H1 (cell line): ENCODE results near the gene CALY. TPM values are rescaled to one million over a fixed set of nuclear protein-coding genes. Genes with fewer than 3 reads are reported as not detected.

Experiments used
- CTCF ChIA-PET: fragments of 300-600 bp; sonication (Branson Sonifier 250); formaldehyde crosslinking; loops from one replicate; lab custom pipeline; 2021; ENCODE audit not compliant: partially characterized antibody; lab: Charles Lee
- POLR2A ChIA-PET: fragments of 300-600 bp; sonication (Branson Sonifier 250); formaldehyde crosslinking; loops from one replicate; lab custom pipeline; 2021; ENCODE audit warnings: inconsistent platforms; ENCODE audit not compliant: partially characterized antibody; lab: Charles Lee
- DNase-seq, 2 experiments: peaks; one replicate each; pipeline versions ENCODE4 v3.0.0 to v3.0.0-alpha.2; 2010 to 2022; ENCODE audit warnings: low spot score in 2 of 2, low read depth in 1 of 2, mixed read lengths in 1 of 2
- FAIRE-seq: peaks from 2 replicates; lab custom pipeline; 2011; peaks lifted over from hg19 to GRCh38; lab: Jason Lieb, UNC
- H2AFZ ChIP-seq: 2 replicates; pipeline ENCODE4 v1.8.1; 2012; ENCODE audit warnings: low read length, inconsistent platforms
- H2AK5ac ChIP-seq: 2 replicates; pipeline ENCODE4 v1.6.1; 2013; ENCODE audit warnings: low read depth, low read length
- H2BK120ac ChIP-seq: replicated peaks from 2 replicates; pipeline ENCODE3; 2013; ENCODE audit warnings: low read depth, low read length, inconsistent platforms
- H2BK12ac ChIP-seq: 2 replicates; pipeline ENCODE4 v1.6.1; 2013; ENCODE audit warnings: low read depth, low read length
- H2BK15ac ChIP-seq: 2 replicates; pipeline ENCODE4 v1.6.1; 2013; ENCODE audit warnings: low read length
- H2BK20ac ChIP-seq: 2 replicates; pipeline ENCODE4 v1.6.1; 2013; ENCODE audit warnings: low read length
- H2BK5ac ChIP-seq: 2 replicates; pipeline ENCODE4 v1.6.1; 2013; ENCODE audit warnings: low read depth, low read length
- H3K14ac ChIP-seq: 2 replicates; pipeline ENCODE4 v1.6.1; 2013; ENCODE audit warnings: inconsistent platforms; ENCODE audit not compliant: insufficient read length
- H3K18ac ChIP-seq: 2 replicates; pipeline ENCODE4 v1.6.1; 2013; ENCODE audit warnings: low read length; ENCODE audit errors: extremely low read depth
- H3K23ac ChIP-seq: 2 replicates; pipeline ENCODE4 v1.6.1; 2013; ENCODE audit warnings: inconsistent platforms; ENCODE audit not compliant: insufficient read length
- H3K23me2 ChIP-seq: 2 replicates; pipeline ENCODE4 v1.6.1; 2013; ENCODE audit warnings: low read depth, low read length
- H3K27ac ChIP-seq: 2 replicates; pipeline ENCODE4 v1.6.1; 2011; ENCODE audit warnings: low read depth, low read length, inconsistent platforms
- H3K27me3 ChIP-seq, 4 experiments: replicated peaks in 1 of 4; 1 replicate in 1 of 4; 2 replicates in 3 of 4; pipeline versions ENCODE4 v1.6.1 to v1.8.1; 2011 to 2013; ENCODE audit warnings: low read length in 3 of 4, mild to moderate bottlenecking in 3 of 4, inconsistent platforms in 2 of 4, mixed read lengths in 2 of 4, moderate library complexity in 1 of 4; ENCODE audit not compliant: control insufficient read depth in 3 of 4, insufficient read depth in 3 of 4; ENCODE audit errors: extremely low read depth in 1 of 4
- H3K36me3 ChIP-seq, 4 experiments: 2 replicates each; pipeline versions ENCODE4 v1.6.1 to v1.8.1; 2011 to 2013; ENCODE audit warnings: mild to moderate bottlenecking in 4 of 4, low read length in 3 of 4, moderate library complexity in 2 of 4, control low read depth in 1 of 4, inconsistent platforms in 1 of 4; ENCODE audit not compliant: insufficient read depth in 4 of 4, control insufficient read depth in 2 of 4
- H3K4ac ChIP-seq: replicated peaks from 2 replicates; pipeline ENCODE3; 2013; ENCODE audit warnings: low read length, low read depth, mixed read lengths, inconsistent platforms; ENCODE audit not compliant: insufficient read length
- H3K4me1 ChIP-seq, 4 experiments: replicated peaks in 1 of 4; 1 replicate in 1 of 4; 2 replicates in 3 of 4; pipeline versions ENCODE4 v1.6.1 to v1.8.1; 2011 to 2013; ENCODE audit warnings: low read length in 3 of 4, inconsistent platforms in 2 of 4, mixed read lengths in 1 of 4; ENCODE audit not compliant: insufficient read depth in 4 of 4, control insufficient read depth in 3 of 4
- H3K4me2 ChIP-seq, 2 experiments: 2 replicates each; pipeline versions ENCODE4 v1.6.1 to v1.8.1; 2011 to 2013; ENCODE audit warnings: low read depth in 2 of 2, low read length in 2 of 2, control low read depth in 1 of 2, inconsistent platforms in 1 of 2, mild to moderate bottlenecking in 1 of 2; ENCODE audit not compliant: insufficient read depth in 1 of 2
- H3K4me3 ChIP-seq, 4 experiments: fragments of 200-600, 300-600 bp in 1 of 4; sonication (generic), shearing (Covaris generic), sonication (Bioruptor Twin) in 1 of 4; 2 replicates each; pipeline versions ENCODE4 v1.5.1 to v1.8.1; 2011 to 2016; ENCODE audit warnings: low read length in 4 of 4, low read depth in 3 of 4, control low read depth in 2 of 4, inconsistent platforms in 2 of 4, mild to moderate bottlenecking in 2 of 4, mixed read lengths in 1 of 4, moderate library complexity in 1 of 4; ENCODE audit not compliant: insufficient read depth in 2 of 4; ENCODE audit errors: extremely low read depth in 1 of 4
- H3K56ac ChIP-seq: replicated peaks from 2 replicates; pipeline ENCODE3; 2013; ENCODE audit warnings: low read depth, mild to moderate bottlenecking, mixed read lengths, low read length, inconsistent platforms; ENCODE audit not compliant: insufficient read length
- H3K79me1 ChIP-seq: 2 replicates; pipeline ENCODE4 v1.6.1; 2013; ENCODE audit warnings: low read depth, low read length, control low read depth
- H3K79me2 ChIP-seq, 2 experiments: 2 replicates each; pipeline versions ENCODE4 v1.6.1 to v1.8.1; 2012 to 2013; ENCODE audit warnings: low read length in 2 of 2, mild to moderate bottlenecking in 2 of 2, inconsistent platforms in 1 of 2; ENCODE audit not compliant: insufficient read depth in 2 of 2, control insufficient read depth in 1 of 2
- H3K9ac ChIP-seq, 4 experiments: replicated peaks in 1 of 4; 1 replicate in 1 of 4; 2 replicates in 3 of 4; pipeline versions ENCODE4 v1.6.1 to v1.8.1; 2011 to 2013; ENCODE audit warnings: low read depth in 3 of 4, low read length in 3 of 4, control low read depth in 2 of 4, mild to moderate bottlenecking in 2 of 4, moderate library complexity in 2 of 4, inconsistent platforms in 1 of 4; ENCODE audit errors: extremely low read depth in 1 of 4
- H3K9me3 ChIP-seq, 2 experiments: 2 replicates each; pipeline versions ENCODE4 v1.6.1 to v1.8.1; 2012 to 2013; ENCODE audit warnings: mild to moderate bottlenecking in 2 of 2, moderate library complexity in 2 of 2, control low read depth in 1 of 2, inconsistent platforms in 1 of 2, low read depth in 1 of 2, low read length in 1 of 2, mixed read lengths in 1 of 2; ENCODE audit not compliant: insufficient read depth in 2 of 2
- H4K20me1 ChIP-seq, 2 experiments: replicated peaks in 1 of 2; 2 replicates each; pipeline versions ENCODE3 to v1.8.1; 2011 to 2013; ENCODE audit warnings: inconsistent platforms in 2 of 2, low read length in 2 of 2, mild to moderate bottlenecking in 1 of 2; ENCODE audit not compliant: insufficient read depth in 2 of 2, control insufficient read depth in 1 of 2
- H4K5ac ChIP-seq: 2 replicates; pipeline ENCODE4 v1.6.1; 2013; ENCODE audit warnings: low read length, low read depth, mixed read lengths, inconsistent platforms; ENCODE audit not compliant: insufficient read length
- H4K8ac ChIP-seq: 2 replicates; pipeline ENCODE4 v1.8.0; 2013; ENCODE audit warnings: mild to moderate bottlenecking, moderate library complexity, low read length, inconsistent platforms; ENCODE audit not compliant: insufficient read depth; ENCODE audit errors: extremely low read depth
- H4K91ac ChIP-seq: replicated peaks from 2 replicates; pipeline ENCODE3; 2013; ENCODE audit warnings: low read length, mixed read lengths, inconsistent platforms; ENCODE audit not compliant: insufficient read length
- CHD1 ChIP-seq: IDR thresholded peaks from 2 replicates; pipeline ENCODE4 v1.6.1; 2012; ENCODE audit warnings: low read depth, low read length, improper control_type of control experiment
- CREB1 ChIP-seq: IDR thresholded peaks from 2 replicates; pipeline ENCODE4 v1.6.1; 2012; ENCODE audit warnings: inconsistent platforms
- EGR1 ChIP-seq: IDR thresholded peaks from 2 replicates; pipeline ENCODE4 v1.6.1; 2011; ENCODE audit warnings: low read depth, low read length, borderline replicate concordance
- EP300 ChIP-seq, 2 experiments: IDR thresholded peaks; 1 replicate in 1 of 2; 2 replicates in 1 of 2; pipeline ENCODE4 v1.6.1; 2011 to 2012; ENCODE audit warnings: low read depth in 2 of 2, low read length in 2 of 2, mild to moderate bottlenecking in 2 of 2, borderline replicate concordance in 1 of 2, inconsistent platforms in 1 of 2, moderate library complexity in 1 of 2
- EZH2 ChIP-seq: fragments of 200-600 bp; sonication (generic); IDR thresholded peaks from 2 replicates; pipeline ENCODE4 v1.7.1; 2012; ENCODE audit warnings: low read depth, mild to moderate bottlenecking, moderate library complexity, low read length, inconsistent platforms; ENCODE audit not compliant: severe bottlenecking
- RBBP5 ChIP-seq: IDR thresholded peaks from 2 replicates; pipeline ENCODE4 v1.7.1; 2012; ENCODE audit warnings: low read depth, mild to moderate bottlenecking, inconsistent platforms, low read length, moderate library complexity, borderline replicate concordance
- RNF2 ChIP-seq: fragments of 200-900, 300-1000 bp; sonication (generic); IDR thresholded peaks from 2 replicates; pipeline ENCODE4 v1.7.1; 2016; ENCODE audit warnings: borderline replicate concordance, low read depth, mild to moderate bottlenecking, antibody characterized with exemption, low read length; ENCODE audit not compliant: poor library complexity, severe bottlenecking; ENCODE audit errors: missing control alignments
- SUZ12 ChIP-seq: fragments of 200-600 bp; sonication (generic); IDR thresholded peaks from 2 replicates; pipeline ENCODE4 v1.6.1; 2012; ENCODE audit warnings: mild to moderate bottlenecking, inconsistent platforms, low read length, moderate library complexity, mixed read lengths
- TAF1 ChIP-seq: IDR thresholded peaks from 2 replicates; pipeline ENCODE4 v1.6.1; 2011; ENCODE audit warnings: mild to moderate bottlenecking, low read depth, low read length
- WGBS, 2 experiments: shearing (Covaris generic) in 1 of 2; methylation state at CpG; one replicate each; pipeline versions ENCODE4 v1.1.6 to v1.1.7; 2013 to 2015; ENCODE audit warnings: low lambda C conversion rate in 2 of 2, mixed read lengths in 2 of 2, inconsistent platforms in 1 of 2, low coverage in 1 of 2, missing lambda C conversion rate in 1 of 2; ENCODE audit not compliant: insufficient replicate concordance in 2 of 2, insufficient coverage in 1 of 2, insufficient read length in 1 of 2; ENCODE audit errors: extremely low coverage in 1 of 2, missing lambda C conversion rate in 1 of 2; 5-methylcytosine and 5-hydroxymethylcytosine counted together
- polyA plus RNA-seq, 7 experiments: library from polyadenylated mRNA; depleted of rRNA in 3 of 7; stranded (reverse) in 5 of 7; unstranded in 2 of 7; fragments of >200 nt in 5 of 7; fragments of 200-250 nt in 2 of 7; gene quantifications; 1 replicate in 5 of 7; 2 replicates in 1 of 7; 4 replicates in 1 of 7; pipeline versions ENCODE4 v1.2.1 to v1.2.3, GENCODE V29; 2011 to 2013; ENCODE audit warnings: missing spikeins in 2 of 7, mixed read lengths in 2 of 7
- total RNA-seq: library from RNA; stranded (reverse); fragmentation: NEBNext Ultra II Directional; extraction: Animal tissue kit (Norgen Biotek cat#: 25700); gene quantifications from 2 replicates; pipeline ENCODE4 v1.2.1, GENCODE V29; 2021
- TF ChIP-seq, protein P1 (sequence below), 3 experiments: IDR thresholded peaks; 1 replicate in 2 of 3; 2 replicates in 1 of 3; pipeline versions ENCODE4 v1.5.1 to v1.6.1; 2011; ENCODE audit warnings: low read length in 3 of 3, mild to moderate bottlenecking in 3 of 3, inconsistent platforms in 2 of 3, low read depth in 1 of 3, moderate library complexity in 1 of 3; ENCODE audit not compliant: insufficient read depth in 1 of 3; ENCODE audit errors: control extremely low read depth in 1 of 3

Gene CALY
- total and polyA plus RNA-seq, 2 of the 8 experiments (the other 6 are each of a cell fraction or from before 2014, with no cell fraction given) = 1.3 to 1.5 TPM

- Histone ChIP-seq H2AFZ (no peak overlapping the region), H3K4me1 (no peaks in the 10 kb centered on the region; a peak in 1 of 7 replicates), H3K23ac (no peak overlapping the region), H3K56ac (no peak overlapping the region), H3K18ac (no peak overlapping the region), H2BK5ac (no peak overlapping the region), H3K79me2 (no peaks in the 10 kb centered on the region), H3K4ac (no peak overlapping the region), H4K8ac (no peak overlapping the region; the same call in 1 of the 2 replicates), H3K27me3 (peaks cover 0 to 8% (median 4%) of the 10 kb centered on the region in 4 experiments; a peak in 5 of 7 replicates), H2AK5ac (no peak overlapping the region), H4K5ac (no peak overlapping the region), H3K9me3 (peaks cover 0 to 1% of the 10 kb centered on the region in 2 experiments; a peak in 1 of 4 replicates), H2BK120ac (no peak overlapping the region), H3K14ac (no peak overlapping the region), H3K36me3 (peaks cover 0 to 10% (median under 1%) of the 10 kb centered on the region in 4 experiments; a peak in 4 of 8 replicates), H3K4me3 (no peak overlapping the region), H4K20me1 (peaks cover 0 to 3% of the 10 kb centered on the region in 2 experiments), H2BK12ac (no peak overlapping the region), H3K27ac (no peak overlapping the region), H3K23me2 (peaks cover 2% of the 10 kb centered on the region; the same call in 1 of the 2 replicates), H3K9ac (no peak overlapping the region), H3K79me1 (no peaks in the 10 kb centered on the region), H2BK15ac (0 out of 2 replicates have a peak overlapping the region, but pooled peaks have one; percentile 29), H3K4me2 (no peak overlapping the region), H4K91ac (no peak overlapping the region), H2BK20ac (no peak overlapping the region)
- no peak for FAIRE-seq
- ChIA-PET POLR2A (interaction anchor here (1.1 to 1.3 kb wide), 2 partner anchors 8 to 48 kb away, joined by 4 to 5 read pairs; no protein-coding TSS in a partner anchor), CTCF (interaction anchor here (0.8 to 3.5 kb wide), 4 partner anchors 12 to 31 kb away, joined by 3 to 23 read pairs (median 8); partner anchors contain the start of gene PRAP1)
- WGBS, 2 experiments = 94% methylated on average over 5 of the region's 5 CpGs; no CpG with 5 or more reads in 1 of the 2 experiments
- no peak for DNase-seq
- TF ChIP-seq TAF1 (no peak), EZH2 (no peak), CHD1 (no peak), RNF2 (no peak), CREB1 (no peak), EGR1 (no peak), EP300 (IDR thresholded peaks at IDR 0.05; ENCODE audit: borderline replicate concordance in 1 of 2, low read depth in 2 of 2, low read length in 2 of 2) (no peak), SUZ12 (no peak), RBBP5 (no peak)
- TF ChIP-seq, protein P1, sequence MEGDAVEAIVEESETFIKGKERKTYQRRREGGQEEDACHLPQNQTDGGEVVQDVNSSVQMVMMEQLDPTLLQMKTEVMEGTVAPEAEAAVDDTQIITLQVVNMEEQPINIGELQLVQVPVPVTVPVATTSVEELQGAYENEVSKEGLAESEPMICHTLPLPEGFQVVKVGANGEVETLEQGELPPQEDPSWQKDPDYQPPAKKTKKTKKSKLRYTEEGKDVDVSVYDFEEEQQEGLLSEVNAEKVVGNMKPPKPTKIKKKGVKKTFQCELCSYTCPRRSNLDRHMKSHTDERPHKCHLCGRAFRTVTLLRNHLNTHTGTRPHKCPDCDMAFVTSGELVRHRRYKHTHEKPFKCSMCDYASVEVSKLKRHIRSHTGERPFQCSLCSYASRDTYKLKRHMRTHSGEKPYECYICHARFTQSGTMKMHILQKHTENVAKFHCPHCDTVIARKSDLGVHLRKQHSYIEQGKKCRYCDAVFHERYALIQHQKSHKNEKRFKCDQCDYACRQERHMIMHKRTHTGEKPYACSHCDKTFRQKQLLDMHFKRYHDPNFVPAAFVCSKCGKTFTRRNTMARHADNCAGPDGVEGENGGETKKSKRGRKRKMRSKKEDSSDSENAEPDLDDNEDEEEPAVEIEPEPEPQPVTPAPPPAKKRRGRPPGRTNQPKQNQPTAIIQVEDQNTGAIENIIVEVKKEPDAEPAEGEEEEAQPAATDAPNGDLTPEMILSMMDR (IDR thresholded peaks at IDR 0.05; ENCODE audit: control extremely low read depth in 1 of 3, insufficient read depth in 1 of 3, low read depth in 1 of 3, low read length in 3 of 3) = no peak
These were observed 20.8 kb downstream of the CALY start for GRCh38 chr10:133315847-133316246.
